Parathyroid adenoma (tissue), 2 donors: ENCODE data around the gene CCDC124.

Experiments
- H2AFZ ChIP-seq: fragments of 300-600 bp; sonication (generic); one replicate; pipeline ENCODE4 v1.7.0; 2017; ENCODE audit warnings: antibody characterized with exemption, mild to moderate bottlenecking
- H3K27ac ChIP-seq: fragments of 300-600 bp; sonication (generic); one replicate; pipeline ENCODE4 v1.7.0; 2017
- H3K27me3 ChIP-seq: fragments of 300-600 bp; sonication (generic); one replicate; pipeline ENCODE4 v1.7.0; 2017; ENCODE audit warnings: low read length; ENCODE audit not compliant: control insufficient read depth, insufficient read depth
- H3K36me3 ChIP-seq: fragments of 300-600 bp; sonication (generic); one replicate; pipeline ENCODE4 v1.7.0; 2017; ENCODE audit warnings: low read length; ENCODE audit not compliant: control insufficient read depth, insufficient read depth
- H3K4me1 ChIP-seq: fragments of 300-600 bp; sonication (generic); one replicate; pipeline ENCODE4 v1.7.0; 2017; ENCODE audit warnings: control low read depth
- H3K4me2 ChIP-seq: fragments of 300-600 bp; sonication (generic); one replicate; pipeline ENCODE4 v1.7.0; 2017; ENCODE audit warnings: low read length
- H3K4me3 ChIP-seq: fragments of 300-600 bp; sonication (generic); one replicate; pipeline ENCODE4 v1.7.0; 2017; ENCODE audit warnings: low read depth, low read length
- H3K79me2 ChIP-seq: fragments of 300-600 bp; sonication (generic); one replicate; pipeline ENCODE4 v1.7.0; 2017; ENCODE audit warnings: control low read depth
- H3K9ac ChIP-seq: fragments of 300-600 bp; sonication (generic); one replicate; pipeline ENCODE4 v1.7.0; 2017; ENCODE audit warnings: mild to moderate bottlenecking
- H3K9me3 ChIP-seq: fragments of 300-600 bp; sonication (generic); one replicate; pipeline ENCODE4 v1.7.0; 2017; ENCODE audit warnings: low read length; ENCODE audit not compliant: control insufficient read depth
- CTCF ChIP-seq: fragments of 300-600 bp; sonication (generic); IDR thresholded peaks from one replicate; pipeline ENCODE4 v1.7.0; 2017; ENCODE audit warnings: antibody characterized with exemption, mild to moderate bottlenecking
- donor health status: primary hyperparathyroidism.

The CCDC124 gene

GRCh38 chr19:17947815-17948513 lies 15.1 kb downstream of the CCDC124 start:
- no peaks in the 10 kb centered on the region for H3K36me3 ChIP-seq
- no peaks in the 10 kb centered on the region for H3K79me2 ChIP-seq
- no peak overlapping the region for H2AFZ ChIP-seq
- H3K4me1 ChIP-seq: peaks cover 14% of the 10 kb centered on the region
- peak overlapping the region; percentile 39 for H3K4me3 ChIP-seq
- no peaks in the 10 kb centered on the region for H3K9me3 ChIP-seq
- no peak overlapping the region for H3K9ac ChIP-seq
- peak overlapping the region; percentile 61 for H3K4me2 ChIP-seq
- H3K27me3 ChIP-seq: no peaks in the 10 kb centered on the region
- H3K27ac ChIP-seq: no peak overlapping the region
- TF ChIP-seq CTCF: no peak

GRCh38 chr19:17948514-17948900 lies 15.7 kb downstream of the CCDC124 start:
- peaks cover 14% of the 10 kb centered on the region for H3K4me1 ChIP-seq
- peak overlapping the region; percentile 61 for H3K4me2 ChIP-seq
- TF ChIP-seq CTCF: no peak
- H3K4me3 ChIP-seq: peak overlapping the region; percentile 39
- no peaks in the 10 kb centered on the region for H3K27me3 ChIP-seq
- no peaks in the 10 kb centered on the region for H3K9me3 ChIP-seq
- H3K27ac ChIP-seq: no peak overlapping the region
- no peaks in the 10 kb centered on the region for H3K36me3 ChIP-seq
- H2AFZ ChIP-seq: peak overlapping the region; percentile 2
- no peak overlapping the region for H3K9ac ChIP-seq
- H3K79me2 ChIP-seq: no peaks in the 10 kb centered on the region

GRCh38 chr19:17948931-17949930 lies 16.4 kb downstream of the CCDC124 start:
- Histone ChIP-seq H3K27ac (no peak overlapping the region), H3K4me3 (no peak overlapping the region), H3K9ac (no peak overlapping the region), H3K9me3 (no peaks in the 10 kb centered on the region), H3K36me3 (no peaks in the 10 kb centered on the region), H3K27me3 (no peaks in the 10 kb centered on the region), H3K4me1 (peaks cover 14% of the 10 kb centered on the region), H3K79me2 (no peaks in the 10 kb centered on the region), H2AFZ (peak overlapping the region; percentile 20), H3K4me2 (no peak overlapping the region)
- TF ChIP-seq CTCF: no peak

- Histone ChIP-seq H2AFZ (peak overlapping the region; percentile 10), H3K4me2 (peak overlapping the region; percentile 71), H3K27ac (no peak overlapping the region), H3K36me3 (no peaks in the 10 kb centered on the region), H3K79me2 (no peaks in the 10 kb centered on the region), H3K4me1 (peaks cover 14% of the 10 kb centered on the region), H3K9me3 (no peaks in the 10 kb centered on the region), H3K4me3 (peak overlapping the region; percentile 24), H3K9ac (no peak overlapping the region), H3K27me3 (no peaks in the 10 kb centered on the region)
- TF ChIP-seq CTCF: no peak
Measured at GRCh38 chr19:17949956-17950309, 17.1 kb downstream of the CCDC124 start.
